HG03066 (cell line): ENCODE measurements around the gene ANKRD23.
A peak's percentile ranks its signal among the peaks of the same experiment; 100 is the strongest.

Experiments
- ATAC-seq: cut with Tn5 transposase; IDR thresholded peaks from one replicate; pipeline ENCODE4 v1.9.1; 2021; ENCODE audit warnings: low read depth; ENCODE audit not compliant: unreplicated experiment

The ANKRD23 gene

GRCh38 chr2:96839875-96840850 is 3.7 kb downstream of the ANKRD23 start:
- ATAC-seq: no peak

- ATAC-seq: peak; percentile 47
Measured at GRCh38 chr2:96839293-96839874, 4.4 kb downstream of the ANKRD23 start.

GRCh38 chr2:96838345-96839292 is 5.2 kb downstream of the ANKRD23 start:
- ATAC-seq: no peak

- no peak for ATAC-seq
Measured at GRCh38 chr2:96837575-96837974, 6.2 kb downstream of the ANKRD23 start.

- no peak for ATAC-seq
Measured at GRCh38 chr2:96835830-96836229, 8.0 kb downstream of the ANKRD23 start.

- no peak for ATAC-seq
Measured at GRCh38 chr2:96832754-96833507, 10.9 kb downstream of the ANKRD23 start.

GRCh38 chr2:96832408-96832753 is 11.4 kb downstream of the ANKRD23 start:
- no peak for ATAC-seq

GRCh38 chr2:96831679-96832078 is 12.1 kb downstream of the ANKRD23 start:
- no peak for ATAC-seq

GRCh38 chr2:96830044-96830562 is 13.7 kb downstream of the ANKRD23 start:
- no peak for ATAC-seq

- ATAC-seq: no peak
Measured at GRCh38 chr2:96828874-96829273, 14.9 kb downstream of the ANKRD23 start.

- ATAC-seq: no peak
Measured at GRCh38 chr2:96828436-96828835, 15.4 kb downstream of the ANKRD23 start.

- no peak for ATAC-seq
Measured at GRCh38 chr2:96826546-96827278, 17.1 kb downstream of the ANKRD23 start.

- ATAC-seq: no peak
Measured at GRCh38 chr2:96825057-96825456, 18.8 kb downstream of the ANKRD23 start.

GRCh38 chr2:96824079-96824870 is 19.5 kb downstream of the ANKRD23 start:
- no peak for ATAC-seq

GRCh38 chr2:96823198-96823597 is 20.6 kb downstream of the ANKRD23 start:
- no peak for ATAC-seq

- no peak for ATAC-seq
Measured at GRCh38 chr2:96822786-96823185, 21.0 kb downstream of the ANKRD23 start.

GRCh38 chr2:96821113-96821675 is 22.6 kb downstream of the ANKRD23 start:
- ATAC-seq: no peak

- no peak for ATAC-seq
Measured at GRCh38 chr2:96819876-96820511, 23.8 kb downstream of the ANKRD23 start.
